HG02943 (cell line): ENCODE data around the gene DTX3.
"Not testable (repeated sequence)": the region's sequence is repeated elsewhere in the genome, so short reads cannot be mapped to it uniquely, and the experiment has no call there.

Source experiments
- ATAC-seq: cut with Tn5 transposase; IDR thresholded peaks from one replicate; pipeline ENCODE4 v1.9.1; 2021; ENCODE audit warnings: mild to moderate bottlenecking, low read depth, moderate library complexity; ENCODE audit not compliant: unreplicated experiment

Gene DTX3

GRCh38 chr12:57629897-57630471, 25.4 kb downstream of the DTX3 start:
- ATAC-seq = no peak

GRCh38 chr12:57630891-57631433, 26.3 kb downstream of the DTX3 start:
- no peak for ATAC-seq

- no peak for ATAC-seq
Measured at GRCh38 chr12:57631566-57632072, 27.0 kb downstream of the DTX3 start.

- ATAC-seq = no peak
Measured at GRCh38 chr12:57632073-57632957, 27.7 kb downstream of the DTX3 start.

DNA sequence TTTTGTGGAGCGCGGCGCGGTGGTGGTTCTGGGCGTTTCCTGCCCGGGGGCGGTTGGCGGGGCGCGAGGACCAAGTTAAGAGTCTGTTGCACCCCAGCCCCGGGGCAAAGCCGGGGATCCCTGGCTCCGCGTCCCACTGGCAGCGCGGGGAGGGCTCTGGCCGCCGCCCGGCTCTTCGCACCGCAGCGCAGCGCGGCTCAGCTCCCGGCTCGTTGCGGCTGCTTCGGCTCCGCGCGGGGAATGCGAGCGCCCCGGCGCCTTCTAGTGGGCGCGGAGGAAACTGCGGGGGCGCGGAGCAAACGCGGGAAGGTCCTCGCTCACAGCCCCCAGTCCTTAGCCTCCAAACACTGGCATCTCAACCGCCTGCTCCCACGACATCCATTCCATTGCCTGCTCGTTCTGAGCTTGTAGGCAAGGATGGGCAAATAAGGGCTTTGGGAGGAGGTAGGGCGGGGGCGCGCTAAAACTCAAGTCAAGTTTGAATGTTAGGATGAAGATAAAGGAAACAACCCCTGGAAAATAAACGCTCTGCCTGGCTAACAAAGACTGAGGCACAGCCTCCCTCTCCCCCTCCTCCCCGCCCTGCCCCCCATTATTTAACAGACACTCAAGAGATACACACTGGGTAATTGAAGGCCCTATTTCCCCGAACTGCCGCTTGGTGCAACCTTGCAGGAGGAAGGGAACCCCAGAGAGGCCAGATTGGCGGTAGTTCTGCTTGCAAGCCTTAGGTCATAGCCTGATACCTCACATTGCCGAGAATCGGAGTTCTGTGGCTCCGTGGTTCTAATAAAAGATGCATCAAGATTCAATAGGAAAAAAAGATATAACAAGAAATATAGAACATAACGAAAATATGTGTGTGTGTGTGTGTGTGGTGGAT, 28.6 kb downstream of the DTX3 start, which contains the start of gene B4GALNT1:
Gene B4GALNT1 (minus strand): TSS at position 244 of the 883 bp plus-strand sequence. CDS start 1,069 bp downstream, outside the sequence.
- ATAC-seq = no peak

DNA sequence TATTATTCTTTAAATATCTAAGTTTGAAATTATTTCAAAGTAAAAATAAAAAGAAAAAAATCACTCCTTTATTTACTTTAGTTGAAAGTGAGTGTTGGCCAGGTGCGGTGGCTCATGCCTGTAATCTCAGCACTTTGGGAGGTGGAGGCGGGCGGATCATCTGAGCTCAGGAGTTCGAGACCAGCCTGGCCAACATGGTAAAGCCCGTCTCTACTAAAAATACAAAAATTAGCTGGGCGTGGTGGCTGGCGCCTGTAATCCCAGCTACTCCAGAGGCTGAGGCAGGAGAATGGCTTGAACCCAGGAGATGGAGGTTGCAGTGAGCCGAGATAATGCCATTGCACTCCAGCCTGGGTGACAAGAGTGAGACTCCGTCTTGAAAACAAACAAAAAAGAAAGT, 32.1 kb downstream of the DTX3 start:
- not testable (repeated sequence) for ATAC-seq

- no peak for ATAC-seq
Measured at GRCh38 chr12:57637364-57637763, 32.7 kb downstream of the DTX3 start.

DNA sequence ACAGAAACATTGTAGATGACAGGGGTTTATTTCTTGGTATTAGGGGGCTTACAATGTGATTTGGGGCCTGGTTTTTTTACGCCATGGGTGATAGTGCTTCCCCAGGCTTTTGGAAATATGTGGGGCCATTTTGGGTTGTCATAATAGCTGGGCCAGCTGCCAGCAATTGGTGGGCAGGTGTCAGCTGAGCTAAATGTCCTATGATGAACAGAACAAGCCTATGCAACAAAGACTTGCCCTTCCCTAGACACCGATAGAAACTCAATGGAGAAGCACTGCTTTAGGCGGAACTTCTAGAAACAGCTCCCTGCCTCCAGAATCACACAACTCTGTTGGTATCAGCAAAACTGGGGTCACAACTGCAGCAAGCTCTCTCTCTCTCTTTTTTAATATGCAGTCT, 33.5 kb downstream of the DTX3 start:
- no peak for ATAC-seq

GRCh38 chr12:57640175-57641042, 35.8 kb downstream of the DTX3 start:
- no peak for ATAC-seq

GRCh38 chr12:57641699-57642442, 37.2 kb downstream of the DTX3 start:
- ATAC-seq = no peak

DNA sequence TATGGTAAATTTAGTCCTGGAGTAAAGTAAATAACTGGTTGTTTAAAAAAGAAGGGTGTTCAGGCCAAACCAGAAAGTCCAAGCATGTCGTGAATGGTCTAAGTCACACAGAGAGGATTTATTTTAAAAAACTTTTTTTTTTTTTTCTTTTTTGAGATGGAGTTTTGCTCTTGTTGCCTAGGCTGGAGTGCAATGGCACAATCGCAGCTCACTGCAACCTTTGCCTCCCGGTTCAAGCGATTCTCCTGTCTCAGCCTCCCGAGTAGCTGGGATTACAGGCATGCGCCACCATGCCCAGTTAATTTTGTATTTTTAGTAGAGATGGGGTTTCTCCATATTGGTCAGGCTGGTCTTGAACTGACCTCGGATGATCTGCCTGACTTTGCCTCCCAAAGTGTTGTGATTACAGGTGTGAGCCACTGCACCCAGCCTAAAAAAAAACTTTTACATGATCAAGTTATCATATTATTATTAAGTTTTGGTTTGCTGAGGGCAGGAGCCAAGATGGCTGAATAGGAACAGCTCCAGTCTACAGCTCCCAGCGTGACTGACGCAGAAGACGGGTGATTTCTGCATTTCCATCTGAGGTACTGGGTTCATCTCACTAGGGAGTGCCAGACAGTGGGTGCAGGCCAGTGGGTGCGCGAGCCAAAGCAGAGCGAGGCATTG, 41.5 kb downstream of the DTX3 start:
- ATAC-seq = not testable (repeated sequence)

- ATAC-seq = not testable (repeated sequence)
Measured at GRCh38 chr12:57646659-57647049, 42.0 kb downstream of the DTX3 start.

DNA sequence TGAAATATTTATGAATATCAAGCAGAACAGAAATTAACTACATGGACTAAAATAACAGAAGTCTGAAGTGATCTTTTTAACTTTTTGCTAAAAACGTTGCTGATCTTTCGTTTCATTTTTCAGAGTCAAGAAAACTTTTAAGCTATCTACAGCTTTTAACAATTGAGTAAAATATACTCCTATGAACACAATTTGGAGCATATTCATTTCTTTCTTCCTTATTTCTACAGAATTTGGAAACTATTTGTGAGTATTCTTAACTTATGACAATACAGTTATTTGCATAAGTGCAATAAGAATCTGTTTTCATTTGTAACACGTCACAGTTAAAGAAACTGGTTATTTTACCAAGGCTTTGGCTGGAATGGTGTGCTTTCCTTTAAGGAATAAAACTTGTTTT, 49.4 kb downstream of the DTX3 start:
- no peak for ATAC-seq

DNA sequence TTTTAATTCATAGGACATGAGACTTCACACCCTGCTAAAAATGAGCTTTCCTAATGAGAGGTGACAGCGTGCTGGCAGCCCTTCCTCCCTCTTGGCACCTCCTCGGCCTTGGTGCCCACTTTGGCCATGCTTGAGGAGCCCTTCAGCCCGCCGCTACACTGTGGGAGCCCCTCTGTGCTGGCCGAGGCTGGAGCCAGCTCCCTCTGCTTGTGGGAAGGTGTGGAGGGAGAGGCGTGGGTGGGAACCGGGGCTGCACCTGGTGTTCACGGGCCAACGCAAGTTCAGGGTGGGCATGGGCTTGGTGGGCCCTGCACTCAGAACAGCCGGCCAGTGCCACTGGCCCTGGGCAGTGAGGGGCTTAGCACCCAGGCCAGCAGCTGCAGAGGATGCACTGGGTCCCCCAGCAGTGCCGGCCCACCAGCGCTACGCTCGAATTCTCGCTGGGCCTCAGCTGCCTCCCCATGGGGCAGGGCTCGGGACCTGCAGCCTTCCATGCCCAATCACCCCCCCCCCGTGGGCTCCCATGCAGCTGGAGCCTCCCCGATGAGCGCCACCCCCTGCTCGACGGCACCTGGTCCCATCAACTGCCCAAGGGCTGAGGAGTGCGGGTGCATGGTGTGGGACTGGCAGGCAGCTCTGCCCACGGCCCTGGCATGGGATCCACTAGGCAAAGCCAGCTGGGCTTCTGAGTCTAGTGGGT, 51.1 kb downstream of the DTX3 start:
- no peak for ATAC-seq

DNA sequence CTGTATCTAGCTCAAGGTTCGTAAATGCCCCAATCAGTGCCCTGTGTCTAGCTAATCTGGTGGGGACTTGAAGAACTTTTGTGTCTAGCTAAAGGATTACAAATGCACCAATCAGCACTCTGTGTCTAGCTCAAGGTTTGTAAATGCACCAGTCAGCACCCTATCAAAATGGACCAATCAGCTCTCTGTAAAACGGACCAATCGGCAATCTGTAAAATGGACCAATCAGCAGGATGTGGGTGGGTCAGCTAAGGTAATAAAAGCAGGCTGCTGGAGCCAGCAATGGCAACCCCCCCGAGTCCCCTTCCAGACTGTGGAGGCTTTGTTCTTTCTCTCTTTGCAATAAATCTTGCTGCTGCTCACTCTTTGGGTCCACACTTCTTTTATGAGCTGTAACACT, 51.8 kb downstream of the DTX3 start:
- not testable (repeated sequence) for ATAC-seq

DNA sequence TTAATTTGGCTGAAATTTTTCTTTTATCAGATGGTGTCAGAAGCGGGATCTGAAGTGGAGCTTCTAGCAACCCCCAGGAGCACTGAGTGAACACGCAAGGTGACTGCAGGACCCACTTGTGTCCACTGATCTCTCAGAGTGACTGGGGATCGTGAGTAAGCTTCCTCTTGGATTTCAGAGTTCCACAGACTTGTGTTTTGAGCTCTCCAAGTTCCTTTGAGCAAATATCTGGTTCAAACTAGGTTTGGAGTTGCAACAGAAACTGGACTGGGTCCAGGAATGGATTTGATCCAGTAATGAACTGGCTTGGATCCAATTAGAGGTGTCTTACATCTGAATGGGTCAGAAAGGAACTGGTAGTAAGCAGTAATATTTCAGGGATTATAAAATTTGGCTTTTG, 53.1 kb downstream of the DTX3 start:
- no peak for ATAC-seq

DNA sequence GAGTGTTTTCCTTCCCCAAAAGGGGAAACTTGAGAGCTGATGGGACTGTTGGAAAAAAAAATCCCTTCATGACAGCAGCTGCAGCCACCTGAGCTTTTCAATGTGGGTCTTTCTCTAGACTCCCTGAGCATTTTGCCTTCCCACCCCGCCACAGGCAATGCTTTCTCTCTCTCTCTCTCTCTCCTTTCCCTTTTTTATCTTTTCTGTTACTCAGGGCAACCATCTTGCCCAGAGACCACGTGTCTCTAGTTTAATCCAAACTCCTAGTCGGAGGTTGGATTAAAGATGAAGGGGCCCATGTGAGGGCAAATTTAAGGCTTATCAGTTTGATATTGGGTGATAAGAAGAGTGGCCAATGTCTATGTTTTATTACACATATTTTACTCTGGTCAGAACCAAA, 54.3 kb downstream of the DTX3 start:
- no peak for ATAC-seq
